PC-3 (cell line): ENCODE results near the gene PEX11G. TPM values are rescaled to one million over a fixed set of nuclear protein-coding genes. Genes with fewer than 3 reads are reported as not detected.

Source experiments
- ATAC-seq: fragments of 200-7000 bp; cut with Tn5 transposase; 2 replicates; pipeline ENCODE4 v1.9.1; 2020; ENCODE audit warnings: mild to moderate bottlenecking, moderate library complexity
- BruUV-seq: library from RNA; stranded (reverse); fragments of 400-500 nt; replicated peaks from 2 replicates; lab custom pipeline; 2021; lab: Mats Ljungman, UMichigan
- CTCF ChIA-PET: fragments of 300-600 bp; sonication (Branson Sonifier 250); formaldehyde crosslinking; loops from one replicate; lab custom pipeline; 2022; ENCODE audit warnings: antibody characterized with exemption; lab: Charles Lee
- POLR2A ChIA-PET: fragments of 300-600 bp; sonication (Branson Sonifier 250); formaldehyde crosslinking; loops from one replicate; lab custom pipeline; 2022; ENCODE audit warnings: antibody characterized with exemption; ENCODE audit not compliant: unreplicated experiment; lab: Charles Lee
- DNase-seq: peaks from one replicate; pipeline ENCODE4 v3.0.0-alpha.2; 2015
- H2AFZ ChIP-seq: fragments of 300-600 bp; sonication (generic); 2 replicates; pipeline ENCODE4 v1.6.0; 2016; ENCODE audit warnings: antibody characterized with exemption, low read length
- H3F3A ChIP-seq: fragments of 300-600 bp; sonication (generic); one replicate; pipeline ENCODE4 v1.6.0; 2017; ENCODE audit warnings: antibody characterized with exemption, low read length, control low read depth, mild to moderate bottlenecking; ENCODE audit not compliant: unreplicated experiment
- H3K27ac ChIP-seq: fragments of 300-600 bp; sonication (generic); 2 replicates; pipeline ENCODE4 v1.5.1; 2016; ENCODE audit warnings: mild to moderate bottlenecking, low read length
- H3K27me3 ChIP-seq: fragments of 300-600 bp; sonication (generic); 2 replicates; pipeline ENCODE4 v1.6.1; 2016; ENCODE audit warnings: low read length, mixed read lengths
- H3K36me3 ChIP-seq: fragments of 300-600 bp; sonication (generic); 2 replicates; pipeline ENCODE4 v1.6.1; 2016; ENCODE audit warnings: low read depth, mixed run types, low read length, mixed read lengths
- H3K4me1 ChIP-seq: fragments of 300-600 bp; sonication (generic); 2 replicates; pipeline ENCODE4 v1.5.1; 2016; ENCODE audit warnings: low read length; ENCODE audit not compliant: insufficient read depth
- H3K4me2 ChIP-seq: fragments of 300-600 bp; sonication (generic); 2 replicates; pipeline ENCODE4 v1.6.0; 2016; ENCODE audit warnings: low read length
- H3K4me3 ChIP-seq: fragments of 300-600 bp; sonication (generic); 2 replicates; pipeline ENCODE4 v1.5.1; 2016; ENCODE audit warnings: mild to moderate bottlenecking, low read length, mixed read lengths
- H3K79me2 ChIP-seq: fragments of 300-600 bp; sonication (generic); 2 replicates; pipeline ENCODE4 v1.6.1; 2017; ENCODE audit warnings: low read length, mixed read lengths
- H3K9ac ChIP-seq: fragments of 300-600 bp; sonication (generic); 2 replicates; pipeline ENCODE4 v1.6.0; 2016; ENCODE audit warnings: mild to moderate bottlenecking, low read length
- H3K9me2 ChIP-seq: fragments of 300-600 bp; sonication (generic); replicated peaks from 2 replicates; pipeline ENCODE4 v1.6.1; 2016; ENCODE audit warnings: mixed run types, low read length, mixed read lengths
- H3K9me3 ChIP-seq: fragments of 300-600 bp; sonication (generic); 2 replicates; pipeline ENCODE4 v1.6.1; 2016; ENCODE audit warnings: low read length, mixed read lengths
- H4K20me1 ChIP-seq: fragments of 300-600 bp; sonication (generic); 2 replicates; pipeline ENCODE4 v1.6.1; 2016; ENCODE audit warnings: low read length, mixed read lengths
- CTCF ChIP-seq: fragments of 300-600 bp; sonication (generic); conservative IDR thresholded peaks from 2 replicates; pipeline ENCODE4 v1.5.1; 2017; ENCODE audit warnings: antibody characterized with exemption, low read depth, mild to moderate bottlenecking, low read length
- EZH2 ChIP-seq: fragments of 300-600 bp; sonication (generic); IDR thresholded peaks from one replicate; pipeline ENCODE4 v1.6.1; 2017; ENCODE audit warnings: antibody characterized with exemption, mild to moderate bottlenecking, low read length; ENCODE audit not compliant: unreplicated experiment
- EZH2phosphoT487 ChIP-seq: fragments of 300-600 bp; sonication (generic); IDR thresholded peaks from 2 replicates; pipeline ENCODE4 v1.6.1; 2018; ENCODE audit warnings: mild to moderate bottlenecking, antibody characterized with exemption, low read length, borderline replicate concordance
- intact Hi-C: fragments of 100-400 bp; cut with micrococcal nuclease; formaldehyde crosslinking; loops from 2 replicates; pipeline ENCODE4 v1.9.0; 2023
- total RNA-seq: library from RNA; depleted of rRNA; stranded (reverse); fragments of >200 nt; gene quantifications from 2 replicates; pipeline ENCODE4 v1.2.3, GENCODE V29; 2014

PEX11G gene
- total RNA-seq, 1 experiment from 2014 or later = 6.6 TPM

DNA sequence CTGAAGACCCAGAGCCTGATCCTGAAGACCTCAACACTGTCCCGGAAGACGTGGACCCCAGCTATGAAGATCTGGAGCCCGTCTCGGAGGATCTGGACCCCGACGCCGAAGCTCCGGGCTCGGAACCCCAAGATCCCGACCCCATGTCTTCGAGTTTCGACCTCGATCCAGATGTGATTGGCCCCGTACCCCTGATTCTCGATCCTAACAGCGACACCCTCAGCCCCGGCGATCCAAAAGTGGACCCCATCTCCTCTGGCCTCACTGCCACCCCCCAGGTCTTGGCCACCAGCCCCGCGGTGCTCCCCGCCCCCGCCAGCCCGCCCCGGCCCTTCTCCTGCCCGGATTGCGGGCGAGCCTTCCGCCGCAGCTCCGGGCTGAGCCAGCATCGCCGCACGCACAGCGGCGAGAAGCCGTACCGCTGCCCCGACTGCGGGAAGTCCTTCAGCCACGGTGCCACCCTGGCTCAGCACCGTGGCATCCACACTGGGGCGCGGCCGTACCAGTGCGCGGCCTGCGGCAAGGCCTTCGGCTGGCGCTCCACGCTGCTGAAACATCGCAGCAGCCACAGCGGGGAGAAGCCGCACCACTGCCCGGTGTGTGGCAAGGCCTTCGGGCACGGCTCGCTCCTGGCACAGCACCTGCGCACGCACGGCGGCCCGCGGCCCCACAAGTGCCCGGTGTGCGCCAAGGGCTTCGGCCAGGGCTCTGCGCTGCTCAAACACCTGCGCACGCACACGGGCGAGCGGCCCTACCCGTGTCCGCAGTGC lies 30.7 kb upstream of the PEX11G start:
- no peak for TF ChIP-seq EZH2phosphoT487
- no peak for TF ChIP-seq EZH2
- no peak for TF ChIP-seq CTCF
- no TSS peak for BruUV-seq
- no peak for ATAC-seq
- Histone ChIP-seq H3K9ac (no peak overlapping the region), H3K27ac (no peak overlapping the region), H3K27me3 (no peaks in the 10 kb centered on the region), H3K79me2 (peaks cover 13% of the 10 kb centered on the region), H3K36me3 (no peaks in the 10 kb centered on the region), H3K4me1 (peaks cover 26% of the 10 kb centered on the region), H3K4me3 (no peak overlapping the region), H2AFZ (no peak overlapping the region), H3F3A (no peaks in the 10 kb centered on the region), H3K9me3 (no peaks in the 10 kb centered on the region), H3K9me2 (no peaks in the 10 kb centered on the region), H4K20me1 (no peaks in the 10 kb centered on the region), H3K4me2 (no peak overlapping the region)
- CTCF ChIA-PET = no interaction called here
- intact Hi-C loops = no loop called here
- POLR2A ChIA-PET = no interaction called here
- no peak for DNase-seq

GRCh38 chr19:7516878-7517277 lies 28.0 kb upstream of the PEX11G start:
- H2AFZ ChIP-seq = no peak overlapping the region
- POLR2A ChIA-PET = interaction anchor here (0.6 kb wide), 1 partner anchor 85 kb away, joined by 5 read pairs; no protein-coding TSS in a partner anchor

More at GRCh38 chr19:7516878-7517277, 28.0 kb upstream of the PEX11G start:
- intact Hi-C loops = no loop called here
- Histone ChIP-seq H4K20me1 (no peaks in the 10 kb centered on the region), H3K79me2 (no peaks in the 10 kb centered on the region; the same call in 1 of the 2 replicates), H3K9me3 (no peaks in the 10 kb centered on the region), H3K27me3 (no peaks in the 10 kb centered on the region), H3K9me2 (no peaks in the 10 kb centered on the region), H3K27ac (no peak overlapping the region), H3K36me3 (no peaks in the 10 kb centered on the region), H3K9ac (peak overlapping the region; percentile 82), H3K4me1 (peaks cover 15% of the 10 kb centered on the region), H3K4me3 (peak overlapping the region; percentile 70), H3F3A (no peaks in the 10 kb centered on the region), H3K4me2 (peak overlapping the region; percentile 97)
- CTCF ChIA-PET = interaction anchor here (0.5 kb wide), 1 partner anchor 591 kb away, joined by 3 read pairs; no protein-coding TSS in a partner anchor
- TSS peak; percentile 37 for BruUV-seq
- DNase-seq (no peak), ATAC-seq (no peak)
- TF ChIP-seq CTCF (no peak), EZH2 (no peak), EZH2phosphoT487 (no peak)
